ENCODE measurements around the gene DSCAML1.

GRCh38 chr11:117442049-117442868 lies 354.8 kb downstream of the DSCAML1 start:
- no peak for TF ChIP-seq POLR2AphosphoS5 (IDR thresholded peaks at IDR 0.05; ENCODE audit: low read depth, low read length)
- no peak for TF ChIP-seq POLR2A (IDR thresholded peaks at IDR 0.05; ENCODE audit: low read depth, low read length)
- no peak for TF ChIP-seq TAF1 (IDR thresholded peaks at IDR 0.05; ENCODE audit: low read depth, low read length)
- no peak for TF ChIP-seq SPI1 (IDR thresholded peaks at IDR 0.05; ENCODE audit: low read depth, low read length)
- no peak for TF ChIP-seq PAX5 (IDR thresholded peaks at IDR 0.05; ENCODE audit: insufficient read depth, low read length, severe bottlenecking)

Measured in GM12891 (cell line).